Hematopoietic multipotent progenitor cell treated with erythropoietin and hydrocortisone succinate and interleukin-3 and kit ligand, for 4 days (in vitro differentiated cells): ENCODE measurements around the gene TFF2.
A peak's percentile ranks its signal among the peaks of the same experiment; 100 is the strongest.

ENCODE experiments used
- DNase-seq: peaks from one replicate; pipeline ENCODE4 v3.0.0-alpha.2; 2015

The TFF2 gene, protein sequence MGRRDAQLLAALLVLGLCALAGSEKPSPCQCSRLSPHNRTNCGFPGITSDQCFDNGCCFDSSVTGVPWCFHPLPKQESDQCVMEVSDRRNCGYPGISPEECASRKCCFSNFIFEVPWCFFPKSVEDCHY

DNA sequence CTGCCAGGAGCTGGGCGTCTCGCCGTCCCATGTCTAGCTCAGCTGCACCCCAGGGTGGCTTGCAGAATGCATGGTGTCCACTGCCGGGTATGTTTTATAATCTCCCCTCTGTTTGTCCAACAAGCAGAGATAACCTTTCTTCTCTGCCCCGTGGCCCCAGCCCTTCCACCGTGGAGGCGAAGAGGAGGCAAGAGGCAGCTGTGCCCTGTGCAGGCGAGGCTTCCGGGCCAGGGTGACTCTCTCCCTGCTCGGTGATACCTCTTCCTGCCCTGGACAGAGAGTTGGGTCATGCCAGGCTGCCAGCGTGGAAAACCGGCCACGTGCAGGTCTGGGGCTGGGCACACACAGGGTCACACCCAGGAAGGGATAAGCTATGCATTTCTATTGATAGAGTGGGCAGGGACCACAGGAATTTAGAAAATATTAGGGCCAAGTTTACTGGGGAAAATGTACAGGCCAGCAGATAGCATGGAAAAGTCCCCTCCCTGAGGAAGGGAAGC is at the start of gene TFF2:
Gene TFF2, minus strand, starts transcription at position 68 of the 500 bp plus-strand sequence. Its CDS starts 37 bp downstream, at position 31.
- no peak for DNase-seq

DNA sequence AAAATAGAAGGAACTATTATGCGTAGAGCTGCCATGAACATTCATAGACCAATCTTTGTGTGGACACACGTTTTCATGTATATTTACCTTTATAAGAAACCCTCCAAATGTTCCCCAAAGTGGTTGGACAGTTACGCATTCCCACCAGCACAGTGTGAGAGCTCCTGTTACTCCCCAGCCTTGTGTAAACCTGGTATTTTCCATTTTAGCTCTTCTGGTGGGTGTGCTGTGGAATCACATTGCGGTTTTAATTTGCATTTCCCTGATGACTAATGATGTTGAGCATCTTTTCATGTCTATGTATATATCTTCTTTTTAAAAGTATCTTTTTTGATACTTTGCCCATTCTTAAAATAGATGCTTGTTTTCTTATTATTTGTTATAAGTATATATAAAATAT is 49.7 kb upstream of the TFF2 start:
- no peak for DNase-seq

DNA sequence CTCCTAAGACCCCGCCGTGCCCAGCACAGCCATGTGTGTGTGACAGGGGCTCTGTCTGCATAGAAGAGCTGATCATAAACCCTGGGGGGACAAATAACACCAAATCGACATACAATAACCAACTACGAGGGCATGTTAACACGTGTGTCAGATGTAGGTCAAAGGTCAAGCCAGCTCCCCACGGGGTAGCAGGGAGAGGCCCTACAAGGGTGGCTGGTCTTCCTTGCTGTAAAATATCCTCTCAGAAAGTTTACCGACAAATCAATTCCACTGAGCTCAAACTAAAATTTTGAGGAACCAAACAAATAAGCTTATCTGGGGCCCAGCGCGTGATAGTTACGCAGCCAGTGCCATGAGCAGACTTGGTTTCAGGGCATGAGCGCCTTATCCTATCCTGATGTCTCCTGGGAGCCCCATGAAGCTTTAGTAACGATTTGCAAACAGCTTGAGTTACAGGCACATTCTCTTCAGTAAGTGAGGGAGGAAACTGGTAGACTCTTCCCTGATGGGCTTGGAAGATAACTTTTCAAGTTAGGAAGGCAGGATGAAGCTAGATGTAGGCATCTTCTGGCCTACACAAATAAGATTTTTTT is 47.7 kb upstream of the TFF2 start:
- DNase-seq, result peak; percentile 47

DNA sequence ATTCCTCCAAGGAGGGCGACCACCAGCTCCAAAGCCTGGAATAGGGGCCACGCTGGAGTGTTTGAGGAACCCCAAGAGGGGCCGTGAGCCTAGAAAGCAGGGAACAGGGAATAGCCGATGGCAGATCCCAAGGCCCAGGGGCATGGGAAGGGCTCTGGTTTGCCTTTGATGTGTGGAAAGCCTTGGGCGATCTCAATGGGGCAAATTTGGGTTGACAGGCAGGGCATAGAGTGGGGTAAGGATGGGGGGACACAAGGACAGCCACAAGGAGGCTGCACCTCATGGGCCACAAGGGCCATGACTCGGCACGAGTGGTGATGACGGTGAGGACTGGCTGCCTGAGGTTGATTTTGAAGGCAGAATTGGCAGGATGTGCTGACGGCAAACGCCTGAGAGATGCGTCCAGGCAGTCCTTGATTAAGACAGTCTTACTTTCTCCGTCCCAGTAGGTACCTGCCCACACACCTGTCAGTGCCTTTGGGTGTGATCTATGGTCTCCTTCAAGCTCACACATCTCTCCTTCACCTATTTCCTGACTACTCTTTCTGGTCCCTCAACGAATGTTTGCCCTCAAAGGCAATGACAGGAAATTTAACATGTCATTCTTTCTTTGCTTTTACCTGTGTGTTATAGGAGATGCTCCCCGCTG is 47.1 kb upstream of the TFF2 start:
- DNase-seq, result no peak

DNA sequence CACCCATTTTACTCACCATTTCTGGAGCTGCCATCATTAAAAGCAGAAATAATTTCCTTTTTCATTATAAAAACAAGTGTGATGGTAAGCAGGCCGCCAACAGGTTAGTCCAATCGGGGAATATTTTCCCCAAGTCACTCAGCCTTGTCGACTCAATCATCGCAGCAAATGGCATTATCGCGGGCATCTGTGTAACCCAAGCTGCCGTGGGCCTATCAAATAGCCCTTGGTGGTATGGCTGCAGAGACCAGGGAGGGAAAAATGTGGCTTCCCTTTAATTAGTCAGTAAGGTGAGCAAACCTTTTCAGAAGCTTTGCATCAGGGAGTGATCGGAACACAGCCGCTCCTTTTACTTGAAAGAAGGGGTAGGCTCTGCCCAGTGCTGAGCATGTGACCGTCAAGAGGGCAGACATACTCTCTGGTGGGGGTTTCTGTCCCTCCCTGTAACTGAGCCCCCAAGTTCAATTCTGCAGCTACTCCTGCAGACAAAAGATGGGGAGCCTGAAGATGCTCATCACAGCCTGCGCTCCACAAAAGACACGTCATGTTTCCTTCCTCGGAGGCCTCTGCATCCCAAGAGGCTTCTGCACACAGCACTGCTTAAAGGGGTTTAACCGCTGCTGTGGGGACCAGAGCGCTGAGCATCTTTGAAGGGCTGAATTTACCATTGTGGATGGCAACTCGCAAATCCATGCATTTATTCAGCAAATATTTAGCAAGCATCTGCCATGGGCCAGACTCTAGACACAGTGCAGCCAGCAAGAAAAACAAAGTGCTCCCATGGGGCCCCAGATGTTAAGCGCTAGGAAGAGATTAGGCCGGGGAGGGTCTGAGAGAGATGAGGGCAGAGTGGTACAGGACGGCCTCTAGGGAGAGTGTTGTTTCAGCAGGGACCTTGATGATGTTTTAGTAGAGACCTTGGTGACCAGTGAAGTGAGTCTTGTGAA is 46.3 kb upstream of the TFF2 start:
- DNase-seq, result peak; percentile 14

DNA sequence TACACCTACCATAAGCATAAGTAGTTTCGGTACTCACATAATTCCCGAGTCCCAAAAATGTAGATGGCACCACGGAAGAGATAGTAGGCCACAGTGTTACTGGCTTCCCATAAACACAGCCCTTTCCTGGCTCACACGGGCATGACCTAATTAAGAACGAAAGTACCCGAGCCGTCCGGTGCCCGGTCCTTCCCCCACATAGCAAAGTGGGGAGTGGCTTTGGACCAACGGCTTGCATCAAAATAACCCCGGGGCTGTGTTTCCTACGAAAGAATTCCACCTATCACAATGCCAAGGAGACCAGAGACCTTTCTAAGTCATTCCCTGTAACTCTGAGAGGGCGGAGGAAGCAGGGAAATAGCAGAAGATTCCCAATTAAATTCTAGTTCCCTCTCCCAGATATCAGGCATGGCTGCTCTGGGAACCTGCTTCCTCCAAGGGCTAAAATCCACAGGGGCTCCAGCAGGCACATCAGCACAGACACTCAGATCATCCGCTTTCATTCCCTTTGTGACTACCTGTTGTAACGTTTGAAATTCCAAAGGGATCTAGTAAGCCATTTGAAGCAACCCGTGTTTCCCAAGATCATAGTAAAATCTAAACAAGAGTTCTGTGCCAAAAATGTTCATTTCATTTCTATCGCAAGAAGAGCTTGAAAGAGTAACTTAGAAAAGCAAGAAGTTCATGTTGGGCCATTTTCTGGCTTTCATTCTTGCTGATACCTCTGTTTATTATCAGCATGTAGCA is 45.3 kb upstream of the TFF2 start, which contains the start of gene TMPRSS3:
Gene TMPRSS3, minus strand, starts transcription at position 148 of the 747 bp plus-strand sequence. CDS start 635 bp downstream, outside the sequence.
- DNase-seq, result no peak

DNA sequence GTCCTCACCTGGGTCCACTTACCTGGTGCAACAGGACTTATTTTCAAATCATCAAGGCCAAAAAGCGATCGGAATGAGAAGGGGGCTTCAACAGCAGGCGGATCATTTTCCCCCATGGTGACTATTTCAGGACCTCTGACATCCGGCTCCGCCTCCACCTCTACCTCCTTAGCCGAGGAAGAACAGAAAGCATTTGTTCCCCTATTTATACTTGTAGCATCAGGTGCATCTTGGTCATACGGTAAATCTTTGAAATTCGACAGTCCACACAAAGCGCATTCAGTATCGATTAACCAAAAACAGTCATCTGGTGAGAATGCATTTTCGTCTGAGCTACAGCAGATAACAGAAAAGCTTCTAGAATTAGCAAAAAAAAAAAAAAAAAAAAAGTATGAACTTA is 44.5 kb upstream of the TFF2 start:
- DNase-seq, result no peak

DNA sequence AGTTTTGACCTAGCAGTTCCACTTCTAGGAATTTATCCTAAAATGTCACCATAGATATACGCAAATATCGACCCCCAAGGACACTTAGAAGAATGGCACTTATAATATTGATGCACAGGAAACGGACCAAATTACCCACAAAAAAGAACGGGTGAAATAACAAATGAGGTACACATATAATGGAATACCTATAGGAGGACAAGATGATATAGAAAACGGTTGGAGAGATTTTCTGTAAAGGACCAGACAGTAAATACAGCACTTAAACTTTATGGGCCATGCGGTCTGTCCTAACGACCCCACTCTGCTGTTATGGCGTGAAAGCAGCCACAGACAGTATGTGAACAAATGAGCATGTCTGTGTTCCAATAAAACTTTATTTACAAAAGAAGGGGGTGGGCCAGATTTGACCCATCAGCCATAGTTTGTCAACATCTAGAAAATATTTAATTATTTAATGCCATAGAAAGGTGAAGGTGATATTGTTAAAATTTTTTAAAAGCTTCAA is 42.7 kb upstream of the TFF2 start:
- DNase-seq, result no peak

DNA sequence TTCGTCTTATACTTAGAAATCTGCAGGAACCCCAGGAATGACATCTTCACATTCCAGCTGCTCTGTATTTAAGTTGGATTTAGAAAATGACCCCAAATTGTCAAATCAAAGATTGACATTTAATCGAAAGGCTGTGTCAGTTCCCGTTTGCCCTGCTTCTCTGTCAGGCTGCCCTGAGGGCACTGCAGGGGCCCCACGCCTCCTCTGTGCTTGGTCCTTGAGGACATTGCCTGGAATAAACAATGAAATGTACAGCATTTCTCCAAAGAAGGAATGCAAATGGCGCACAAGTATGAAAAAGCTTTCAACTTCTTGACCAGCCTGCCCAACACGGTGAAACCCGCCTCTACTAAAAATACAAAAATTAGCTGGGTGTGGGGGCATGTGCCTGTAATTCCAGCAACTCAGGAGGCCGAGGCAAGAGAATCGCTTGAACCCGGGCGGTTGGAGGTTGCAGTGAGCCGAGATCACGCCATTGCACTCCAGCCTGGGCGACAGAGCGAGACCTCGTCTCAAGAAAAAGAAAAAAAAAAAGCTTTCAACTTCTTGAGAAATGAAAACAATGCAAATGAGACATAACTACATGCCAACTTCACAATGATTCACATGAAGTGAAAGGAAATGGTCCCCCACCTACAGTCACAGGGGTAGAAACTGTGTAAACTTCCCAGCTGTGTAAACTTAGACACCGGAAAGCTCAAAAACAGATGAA is 42.1 kb upstream of the TFF2 start:
- DNase-seq, result no peak

DNA sequence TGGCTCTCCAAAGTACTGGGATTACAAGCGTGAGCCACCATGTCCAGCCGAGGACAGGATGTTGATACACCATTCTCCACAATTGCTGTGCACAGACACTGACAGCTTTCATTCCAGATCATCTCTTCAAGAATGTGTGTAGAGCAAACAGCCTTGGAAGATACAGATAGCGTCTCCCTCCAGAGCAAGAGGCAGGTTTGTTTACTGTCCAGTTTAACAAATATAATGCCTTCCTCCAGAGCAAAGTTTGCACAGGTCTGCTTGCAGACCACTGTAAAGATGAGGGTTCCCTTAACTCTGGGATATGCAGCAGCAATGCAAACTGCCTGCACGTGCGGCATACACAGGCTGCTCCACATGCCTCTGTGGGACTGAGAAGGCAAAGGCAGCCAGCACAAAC is 40.5 kb upstream of the TFF2 start:
- no peak for DNase-seq

DNA sequence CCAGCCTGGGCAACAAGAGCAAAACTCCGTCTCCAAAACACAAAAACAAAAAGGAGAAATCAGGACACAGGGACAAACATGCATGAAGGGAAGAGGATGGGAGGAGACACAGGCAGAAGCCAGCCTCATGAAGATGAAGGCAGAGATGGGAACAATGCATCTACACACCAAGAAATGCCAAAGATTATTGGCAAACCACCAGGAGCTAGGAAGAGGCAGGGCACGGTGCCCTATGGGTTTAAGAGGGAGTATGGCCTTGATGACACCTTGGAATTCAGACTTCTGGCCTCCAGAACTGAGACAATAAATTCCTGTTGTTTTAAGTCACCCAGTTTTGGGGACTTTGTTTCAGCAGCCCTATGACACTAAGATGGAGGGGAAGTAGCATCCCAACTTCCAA is 39.9 kb upstream of the TFF2 start:
- DNase-seq, result no peak

DNA sequence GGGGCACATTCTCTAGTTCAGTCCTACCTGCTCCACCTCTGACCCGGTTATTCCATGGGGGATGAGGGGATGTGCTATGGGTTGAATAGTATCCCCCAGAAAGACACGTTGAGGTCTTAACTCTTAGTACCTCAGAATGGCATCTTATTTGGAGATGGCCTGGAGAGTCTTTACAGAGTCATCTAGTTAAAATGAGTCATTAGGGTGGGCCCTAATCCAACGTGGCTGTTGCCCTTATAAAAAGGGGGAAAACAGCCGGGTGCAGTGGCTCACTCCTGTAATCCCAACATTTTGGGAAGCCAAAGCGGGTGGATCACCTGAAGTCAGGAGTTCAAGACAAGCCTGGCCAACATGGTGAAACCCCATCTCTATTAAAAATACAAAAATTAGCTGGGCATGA is 39.4 kb upstream of the TFF2 start:
- no peak for DNase-seq

DNA sequence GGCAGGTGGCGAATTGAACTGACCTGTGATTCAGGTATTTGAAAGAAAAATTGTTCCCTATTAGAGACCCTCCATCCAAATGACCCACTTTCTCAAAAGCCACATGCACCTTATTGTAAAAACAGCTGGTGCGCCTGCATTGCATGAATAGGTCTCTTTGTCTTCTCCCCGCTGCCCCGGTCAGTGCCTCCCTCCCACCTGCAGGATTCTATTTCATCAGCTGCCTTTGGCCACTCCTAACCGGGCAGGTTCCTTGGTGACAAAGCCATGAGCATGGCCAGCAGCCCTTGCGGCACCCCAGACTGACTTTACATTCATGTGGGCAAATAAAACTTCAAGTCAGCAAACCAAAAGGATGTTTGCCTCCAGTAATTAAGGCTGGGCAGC is 38.6 kb upstream of the TFF2 start:
- no peak for DNase-seq

DNA sequence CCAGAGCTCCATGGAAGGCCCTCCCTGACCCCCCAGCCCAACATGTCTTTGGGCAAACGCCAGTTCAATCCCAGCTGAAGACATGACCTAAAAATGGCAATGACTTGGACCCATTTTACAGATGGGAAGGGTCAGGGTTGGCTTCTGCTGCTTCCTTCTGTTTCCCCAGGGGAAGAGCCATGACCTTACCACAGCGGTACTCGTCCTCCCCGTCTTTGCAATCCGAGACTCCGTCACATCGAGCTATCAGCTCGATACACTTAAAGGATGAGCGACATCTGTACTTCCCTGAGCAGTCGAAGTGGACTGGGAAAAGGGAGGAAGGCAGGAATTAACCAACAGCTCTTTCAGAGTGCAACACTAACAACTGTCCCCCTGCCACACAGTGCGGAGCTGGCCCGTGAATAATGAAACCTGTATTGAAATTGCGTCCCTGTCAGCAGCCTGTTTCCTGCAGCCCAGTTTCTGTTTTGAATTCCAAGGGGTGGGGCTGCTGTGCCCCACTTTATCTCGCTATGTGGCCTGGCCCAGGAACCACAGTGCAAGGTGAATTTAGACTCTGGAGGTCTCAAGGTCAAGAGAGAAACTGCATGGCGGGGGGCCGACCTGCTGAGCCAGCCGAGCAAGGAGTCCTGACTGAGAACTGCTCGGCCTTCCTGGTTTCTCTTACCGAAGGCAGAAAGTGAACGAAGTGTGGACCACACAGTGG is 38.1 kb upstream of the TFF2 start:
- peak; percentile 49 for DNase-seq

DNA sequence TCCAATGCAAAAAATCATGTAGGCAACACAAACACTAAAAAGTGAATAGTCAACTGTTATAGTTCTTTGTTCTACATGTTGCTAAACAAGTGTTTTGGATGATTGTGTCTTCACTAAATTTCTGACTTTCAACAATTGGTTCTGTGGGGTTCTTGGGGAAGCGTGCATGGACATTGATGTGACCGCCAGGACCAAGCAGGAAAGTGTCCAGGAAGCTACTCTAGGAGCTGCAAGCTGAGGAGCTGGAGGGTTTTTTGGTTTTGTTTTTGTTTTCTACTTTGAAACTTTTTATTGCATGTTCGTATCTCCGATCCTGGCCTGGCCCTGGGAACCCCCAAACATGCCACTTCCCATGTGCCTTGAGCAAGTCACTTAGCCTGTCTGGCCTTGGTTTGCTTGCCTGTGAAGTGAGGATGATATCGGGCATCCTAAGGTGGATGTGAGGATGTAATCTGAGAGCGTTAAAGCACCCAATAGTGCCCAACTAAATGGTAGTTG is 37.1 kb upstream of the TFF2 start:
- DNase-seq, result no peak

DNA sequence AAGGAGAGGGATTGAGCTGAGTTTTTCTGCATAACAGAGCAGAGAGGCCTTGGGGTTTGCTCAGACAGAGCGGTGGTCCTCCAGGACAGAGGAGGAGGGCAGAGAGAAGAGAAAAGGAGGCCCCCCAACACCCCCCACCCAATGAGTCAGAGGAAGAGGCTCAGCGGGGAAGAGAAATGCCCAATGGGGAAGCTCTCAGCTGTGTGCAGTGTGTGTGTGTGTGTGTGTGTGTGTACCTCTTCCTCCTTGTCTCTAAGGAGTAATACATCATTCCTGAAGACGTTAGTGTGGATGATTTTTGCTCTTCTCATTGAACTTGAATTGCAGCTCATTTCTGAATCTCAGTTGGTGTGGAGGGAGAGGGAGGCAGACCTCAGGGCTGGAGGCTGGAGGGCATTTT is 36.4 kb upstream of the TFF2 start:
- peak; percentile 40 for DNase-seq

DNA sequence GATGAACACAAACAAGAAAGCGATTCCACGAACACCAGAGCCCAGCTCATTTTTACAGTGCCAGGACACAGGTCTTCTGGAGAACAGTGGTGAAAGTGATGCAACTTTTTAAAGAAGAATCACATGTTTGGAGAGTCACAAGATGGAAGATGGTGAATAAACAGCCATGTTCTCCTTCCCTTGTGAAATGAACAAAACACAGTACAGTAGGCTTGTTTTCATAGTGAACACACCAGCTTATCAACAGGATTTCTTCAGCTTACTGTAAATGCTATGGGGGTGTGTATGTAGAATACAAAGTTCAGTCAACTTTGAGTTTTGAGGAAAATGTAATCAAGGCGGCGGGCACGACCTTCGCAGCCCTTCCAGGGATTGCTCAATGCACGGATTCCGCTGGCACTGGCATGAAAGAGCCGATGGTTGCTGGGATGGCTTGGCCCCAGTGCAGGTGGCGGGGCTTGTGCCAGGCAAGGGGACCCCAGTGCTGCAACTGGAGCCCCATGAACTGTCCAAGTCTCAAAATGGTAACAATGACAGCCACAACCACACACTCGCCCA is 35.3 kb upstream of the TFF2 start:
- no peak for DNase-seq

DNA sequence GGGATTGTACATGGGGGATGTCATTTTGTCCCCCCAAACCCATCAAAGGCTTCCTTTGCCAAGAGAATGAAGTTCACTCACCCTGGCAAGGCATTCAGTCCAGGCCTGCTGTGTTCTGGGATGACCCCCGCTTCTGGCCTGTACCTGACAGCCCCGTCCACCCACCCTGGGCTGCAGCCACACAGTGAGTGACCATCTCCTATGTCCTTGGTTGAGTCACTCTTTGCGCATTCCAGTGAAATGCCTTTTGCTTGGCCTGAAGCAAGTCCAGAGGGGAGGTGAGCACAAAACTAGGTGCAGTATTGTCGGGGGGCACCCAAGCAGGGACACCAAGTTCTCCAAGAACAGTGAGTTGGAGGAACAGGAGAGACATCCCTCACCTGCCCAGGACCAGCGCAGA is 34.8 kb upstream of the TFF2 start:
- no peak for DNase-seq

DNA sequence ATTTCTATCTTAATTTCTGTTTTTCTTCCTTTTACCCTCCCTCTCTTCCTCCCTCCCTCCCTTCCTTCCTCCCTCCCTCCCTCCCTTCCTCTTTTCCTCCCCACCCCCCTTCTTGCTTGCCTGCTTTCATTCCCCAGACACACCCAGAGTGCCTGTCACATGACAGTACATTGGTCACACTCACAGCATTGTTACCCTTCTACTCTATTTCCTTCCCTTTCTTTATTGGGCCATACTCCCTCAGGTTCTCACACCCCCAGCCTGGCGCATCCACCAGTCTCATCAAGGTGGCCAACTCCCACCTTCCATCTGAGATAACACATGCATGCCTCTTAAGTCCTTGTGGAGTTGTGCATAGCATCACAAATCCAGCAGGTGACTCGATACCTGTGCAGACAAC is 34.2 kb upstream of the TFF2 start:
- DNase-seq, result peak; percentile 61

DNA sequence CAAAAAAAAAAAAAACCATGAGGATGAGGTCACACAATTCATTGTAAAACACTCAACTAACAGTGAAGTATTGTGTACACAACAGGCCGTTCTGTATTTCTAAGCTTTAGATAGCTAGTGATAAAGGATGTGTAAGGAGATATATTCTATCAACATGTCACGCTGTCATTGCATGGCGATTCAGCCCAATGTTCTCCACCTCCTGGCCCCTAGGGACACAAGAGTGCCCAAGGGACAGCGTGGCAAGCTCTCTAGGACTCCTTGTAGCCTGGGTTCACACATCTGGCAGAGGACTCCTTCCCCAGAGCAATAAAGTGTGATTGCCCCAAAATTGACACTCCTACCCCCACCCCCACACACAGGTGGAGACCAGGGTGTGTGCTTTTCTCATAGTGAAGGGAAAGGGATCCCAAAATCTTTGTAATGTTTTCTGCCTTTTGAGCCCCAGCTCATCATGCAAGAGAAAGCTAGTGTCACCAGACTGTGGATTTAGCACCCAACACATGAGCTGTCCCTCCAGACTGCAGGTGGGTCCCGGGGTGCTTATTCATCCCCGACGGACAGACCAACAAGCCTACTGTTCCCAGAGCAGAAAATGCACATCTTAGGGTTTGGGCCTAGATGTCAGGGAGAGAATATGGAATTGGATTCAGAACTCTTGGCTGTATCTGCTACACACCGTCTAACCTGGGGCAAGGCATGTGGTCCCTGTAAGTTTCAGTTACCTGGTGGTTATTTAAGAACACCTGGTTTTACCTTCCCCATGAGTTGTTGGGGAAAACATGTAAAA is 33.6 kb upstream of the TFF2 start:
- peak; percentile 39 for DNase-seq
